PC-9 (cell line): ENCODE results near the gene ZNF530. TPM values are rescaled to one million over a fixed set of nuclear protein-coding genes. Genes with fewer than 3 reads are reported as not detected.
A peak's percentile ranks its signal among the peaks of the same experiment; 100 is the strongest.

Experiments used
- Bru-seq: library from RNA; stranded (reverse); fragments of 400-500 nt; gene quantifications from one replicate; lab custom pipeline; 2021; lab: Mats Ljungman, UMichigan
- BruChase-seq, 2 experiments: library from RNA; stranded (reverse); fragments of 400-500 nt; gene quantifications; one replicate each; lab custom pipeline; 2021; lab: Mats Ljungman, UMichigan
- BruUV-seq: library from RNA; stranded (reverse); fragments of 400-500 nt; replicated peaks from 2 replicates; lab custom pipeline; 2021; lab: Mats Ljungman, UMichigan
- CTCF ChIA-PET: fragments of 300-600 bp; sonication (Branson Sonifier 250); formaldehyde crosslinking; loops from one replicate; lab custom pipeline; 2022; ENCODE audit warnings: antibody characterized with exemption; lab: Charles Lee
- POLR2A ChIA-PET: fragments of 300-600 bp; sonication (Branson Sonifier 250); formaldehyde crosslinking; loops from one replicate; lab custom pipeline; 2022; ENCODE audit warnings: antibody characterized with exemption; ENCODE audit not compliant: unreplicated experiment; lab: Charles Lee
- DNase-seq, 2 experiments: peaks; one replicate each; pipeline versions ENCODE4 v3.0.0 to v3.0.0-alpha.2; 2015 to 2022; ENCODE audit warnings: mixed read lengths in 1 of 2
- H2AFZ ChIP-seq: fragments of 200-600 bp; sonication (generic); 2 replicates; pipeline ENCODE4 v1.8.1; 2017; ENCODE audit warnings: antibody characterized with exemption
- H3F3A ChIP-seq: fragments of 200-600 bp; sonication (generic); 2 replicates; pipeline ENCODE4 v1.8.1; 2017; ENCODE audit warnings: antibody characterized with exemption, mild to moderate bottlenecking, low read depth; ENCODE audit not compliant: insufficient read depth
- H3K27ac ChIP-seq: fragments of 200-600 bp; sonication (generic); 2 replicates; pipeline ENCODE4 v1.6.1; 2016; ENCODE audit warnings: mixed run types
- H3K27me3 ChIP-seq: fragments of 200-600 bp; sonication (generic); 2 replicates; pipeline ENCODE4 v1.6.1; 2016; ENCODE audit warnings: low read depth, mixed run types; ENCODE audit not compliant: insufficient read depth
- H3K36me3 ChIP-seq: fragments of 200-600 bp; sonication (generic); 2 replicates; pipeline ENCODE4 v1.6.1; 2016; ENCODE audit warnings: low read depth, mixed run types
- H3K4me1 ChIP-seq: fragments of 200-600 bp; sonication (generic); replicated peaks from 2 replicates; pipeline ENCODE4 v1.6.1; 2016; ENCODE audit warnings: mixed run types; ENCODE audit not compliant: insufficient read depth
- H3K4me2 ChIP-seq: fragments of 200-600 bp; sonication (generic); 2 replicates; pipeline ENCODE4 v1.6.1; 2017; ENCODE audit warnings: mixed run types
- H3K4me3 ChIP-seq: fragments of 200-600 bp; sonication (generic); 2 replicates; pipeline ENCODE4 v1.6.1; 2016; ENCODE audit warnings: mixed run types
- H3K79me2 ChIP-seq: fragments of 200-600 bp; sonication (generic); 2 replicates; pipeline ENCODE4 v1.6.1; 2017; ENCODE audit warnings: low read depth, mixed run types
- H3K9me2 ChIP-seq: fragments of 200-600 bp; sonication (generic); 2 replicates; pipeline ENCODE4 v1.8.1; 2017; ENCODE audit warnings: mild to moderate bottlenecking; ENCODE audit not compliant: insufficient read depth
- H3K9me3 ChIP-seq: fragments of 200-600 bp; sonication (generic); 2 replicates; pipeline ENCODE4 v1.8.1; 2016; ENCODE audit warnings: low read depth; ENCODE audit not compliant: insufficient read depth
- H4K20me1 ChIP-seq: fragments of 200-600 bp; sonication (generic); 2 replicates; pipeline ENCODE4 v1.8.1; 2017; ENCODE audit not compliant: insufficient read depth
- EZH2 ChIP-seq: fragments of 200-600 bp; sonication (generic); IDR thresholded peaks from 2 replicates; pipeline ENCODE4 v1.8.0; 2017; ENCODE audit warnings: antibody characterized with exemption, low read depth
- intact Hi-C: fragments of 100-400 bp; cut with micrococcal nuclease; formaldehyde crosslinking; loops from one replicate; pipeline ENCODE4 v1.10.0; 2022; ENCODE audit not compliant: unreplicated experiment
- long read RNA-seq: library from polyadenylated mRNA; stranded (forward); transcript quantifications from one replicate; pipeline ENCODE4 v2.0.0, GENCODE V29; 2022
- total RNA-seq: library from RNA; stranded (reverse); gene quantifications from 2 replicates; pipeline ENCODE4 v1.2.3, GENCODE V29; 2021
- TF ChIP-seq, protein P1 (sequence below): fragments of 200-600 bp; sonication (generic); conservative IDR thresholded peaks from 2 replicates; pipeline ENCODE4 v1.6.1; 2017; ENCODE audit warnings: mixed run types, antibody characterized with exemption, mild to moderate bottlenecking, moderate library complexity

The ZNF530 gene
- 9.5 and 10.5 TPM in 2 replicates for total RNA-seq
- percentile 64 among the genes with signal in this experiment for Bru-seq, nascent RNA
- percentile 69 among the genes with signal in this experiment for BruChase-seq, experiment 1, labeled RNA remaining after a 2-hour chase
- percentile 53 among the genes with signal in this experiment for BruChase-seq, experiment 2, labeled RNA remaining after a 6-hour chase
- long read RNA-seq, partial matches to known transcripts, result 0 of 7 reads
- long read RNA-seq, other reads (novel, unspliced or antisense), result 3 of 7 reads

DNA sequence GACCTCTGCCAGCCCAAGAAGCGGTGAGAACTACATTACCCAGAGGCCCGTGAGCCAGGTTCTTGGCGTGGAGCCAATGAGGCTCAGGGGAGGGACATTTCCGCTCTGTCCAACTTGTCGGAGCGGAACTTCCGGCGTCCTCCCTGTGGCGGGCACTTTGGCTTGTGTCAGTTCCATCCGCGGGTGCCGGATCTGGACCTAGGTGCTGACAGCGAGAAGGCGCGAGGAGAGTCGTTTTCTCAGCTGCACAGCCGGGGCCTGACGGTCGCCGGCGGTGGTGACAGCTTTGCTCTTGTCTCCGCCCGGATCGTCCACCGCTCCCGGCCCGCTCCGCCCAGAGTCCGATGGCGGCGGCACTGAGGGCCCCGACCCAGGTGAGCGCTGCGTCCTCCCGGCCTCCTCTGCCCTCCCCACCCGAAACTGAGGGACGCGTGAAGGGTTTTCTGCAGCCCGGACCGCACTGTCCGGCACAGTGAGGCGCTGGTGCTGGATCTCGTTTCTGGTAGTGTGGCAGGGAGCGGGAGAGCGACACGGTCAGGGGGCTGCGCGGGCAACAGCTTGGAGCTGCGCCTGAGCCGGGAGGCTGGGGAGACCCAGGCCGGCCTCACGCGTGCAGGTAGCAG is at the start of gene ZNF530:
ZNF530 (plus strand) TSS at position 125 of the 623 bp plus-strand sequence. CDS start 4,461 bp downstream, outside the sequence.
- Histone ChIP-seq H3K4me2 (peak within 1 kb of the TSS; percentile 96), H3K4me3 (peak within 1 kb of the TSS; percentile 89), H3K27ac (no peak within 1 kb of the TSS), H3K27me3 (0 out of 2 replicates have a peak, but pooled peaks cover 3% of the 10 kb centered on the region), H4K20me1 (no peaks in the 10 kb centered on the region), H3K79me2 (peaks cover 13% of the 10 kb centered on the region), H3K4me1 (0 out of 2 replicates have a peak, but pooled peaks cover 8% of the 10 kb centered on the region), H3F3A (no peaks in the 10 kb centered on the region), H3K9me3 (peaks cover 25% of the 10 kb centered on the region), H3K9me2 (no peaks in the 10 kb centered on the region), H2AFZ (peak within 1 kb of the TSS; percentile 95), H3K36me3 (0 out of 2 replicates have a peak, but pooled peaks cover 7% of the 10 kb centered on the region)
- DNase-seq, result peak; percentile 82 to 91
- POLR2A ChIA-PET, result interaction anchor here (0.6 to 0.7 kb wide), 2 partner anchors 11 to 215 kb away, joined by 3 to 5 read pairs; no protein-coding TSS in a partner anchor
- intact Hi-C loops, result no loop called here
- BruUV-seq, result no TSS peak
- CTCF ChIA-PET, result no interaction called here
- TF ChIP-seq EZH2, result no peak
- TF ChIP-seq, protein P1, sequence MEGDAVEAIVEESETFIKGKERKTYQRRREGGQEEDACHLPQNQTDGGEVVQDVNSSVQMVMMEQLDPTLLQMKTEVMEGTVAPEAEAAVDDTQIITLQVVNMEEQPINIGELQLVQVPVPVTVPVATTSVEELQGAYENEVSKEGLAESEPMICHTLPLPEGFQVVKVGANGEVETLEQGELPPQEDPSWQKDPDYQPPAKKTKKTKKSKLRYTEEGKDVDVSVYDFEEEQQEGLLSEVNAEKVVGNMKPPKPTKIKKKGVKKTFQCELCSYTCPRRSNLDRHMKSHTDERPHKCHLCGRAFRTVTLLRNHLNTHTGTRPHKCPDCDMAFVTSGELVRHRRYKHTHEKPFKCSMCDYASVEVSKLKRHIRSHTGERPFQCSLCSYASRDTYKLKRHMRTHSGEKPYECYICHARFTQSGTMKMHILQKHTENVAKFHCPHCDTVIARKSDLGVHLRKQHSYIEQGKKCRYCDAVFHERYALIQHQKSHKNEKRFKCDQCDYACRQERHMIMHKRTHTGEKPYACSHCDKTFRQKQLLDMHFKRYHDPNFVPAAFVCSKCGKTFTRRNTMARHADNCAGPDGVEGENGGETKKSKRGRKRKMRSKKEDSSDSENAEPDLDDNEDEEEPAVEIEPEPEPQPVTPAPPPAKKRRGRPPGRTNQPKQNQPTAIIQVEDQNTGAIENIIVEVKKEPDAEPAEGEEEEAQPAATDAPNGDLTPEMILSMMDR, result no peak

DNA sequence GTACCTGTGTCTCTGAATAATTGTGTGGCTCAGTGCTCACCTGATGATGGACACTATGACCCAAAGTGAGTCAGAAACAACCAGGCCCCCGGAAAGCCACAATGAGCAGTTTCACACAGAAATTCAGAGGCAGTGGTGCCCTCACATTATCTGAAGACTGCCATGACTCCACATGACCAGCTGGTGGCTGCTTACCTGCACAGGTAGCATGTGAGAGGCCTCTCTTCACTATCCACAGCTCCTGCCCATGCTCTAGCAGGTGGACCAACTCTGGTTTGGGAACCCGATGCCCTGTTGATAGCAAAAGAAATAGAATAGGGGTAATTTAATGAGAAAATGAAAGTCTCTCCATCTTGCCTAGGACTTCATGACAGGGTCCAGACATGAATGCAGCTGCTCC is 47.3 kb upstream of the ZNF530 start:
- Histone ChIP-seq H3K4me2 (no peak overlapping the region), H2AFZ (no peak overlapping the region), H3F3A (peaks cover 4% of the 10 kb centered on the region; the same call in 1 of the 2 replicates), H3K27me3 (no peaks in the 10 kb centered on the region), H3K4me3 (no peak overlapping the region), H3K27ac (no peak overlapping the region), H3K9me2 (no peaks in the 10 kb centered on the region), H4K20me1 (no peaks in the 10 kb centered on the region), H3K36me3 (peaks cover 88% of the 10 kb centered on the region), H3K79me2 (peaks cover 2% of the 10 kb centered on the region; the same call in 1 of the 2 replicates), H3K9me3 (peaks cover 64% of the 10 kb centered on the region), H3K4me1 (no peaks in the 10 kb centered on the region)
- DNase-seq, result no peak
- POLR2A ChIA-PET, result no interaction called here
- no TSS peak for BruUV-seq
- intact Hi-C loops, result no loop called here
- TF ChIP-seq, protein P1, result no peak
- no peak for TF ChIP-seq EZH2
- CTCF ChIA-PET, result no interaction called here

DNA sequence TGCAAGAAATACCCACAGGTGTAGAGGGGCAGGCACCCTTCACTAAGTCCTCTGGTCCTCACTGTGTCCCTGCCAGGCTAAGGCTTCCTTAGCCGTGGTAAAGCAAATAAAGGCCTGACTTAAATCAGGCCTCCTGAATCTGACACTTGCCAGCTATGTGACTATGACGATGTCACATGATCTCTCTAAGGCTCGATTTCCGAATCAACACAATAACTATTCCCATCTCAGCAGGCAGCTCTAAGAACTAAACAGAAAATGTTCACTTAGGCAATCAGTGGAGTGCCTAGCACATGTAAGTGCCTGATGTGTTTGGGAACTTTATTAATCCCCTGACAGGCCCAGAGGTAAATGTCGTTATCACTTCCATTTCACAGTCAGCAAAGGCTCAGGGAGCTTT is 42.0 kb upstream of the ZNF530 start:
- H3K4me2 ChIP-seq, result 0 out of 2 replicates have a peak overlapping the region, but pooled peaks have one; percentile 97
- H3K4me1 ChIP-seq, result peaks cover 13% of the 10 kb centered on the region
- peaks cover 50% of the 10 kb centered on the region for H3K9me3 ChIP-seq
- peaks cover 45% of the 10 kb centered on the region for H3K36me3 ChIP-seq
- CTCF ChIA-PET, result no interaction called here
- POLR2A ChIA-PET, result no interaction called here
- DNase-seq, result no peak
- no peaks in the 10 kb centered on the region for H3K27me3 ChIP-seq
- H3K4me3 ChIP-seq, result peak overlapping the region; percentile 90; the same call in 1 of the 2 replicates
- TF ChIP-seq, protein P1, result no peak
- no peak for TF ChIP-seq EZH2
- BruUV-seq, result no TSS peak
- 0 out of 2 replicates have a peak, but pooled peaks cover 18% of the 10 kb centered on the region for H3F3A ChIP-seq
- H2AFZ ChIP-seq, result no peak overlapping the region
- no peak overlapping the region for H3K27ac ChIP-seq
- H3K79me2 ChIP-seq, result peaks cover 23% of the 10 kb centered on the region
- H4K20me1 ChIP-seq, result no peaks in the 10 kb centered on the region
- intact Hi-C loops, result loop anchor here (2.0 to 5.0 kb wide), 2 partner anchors 31 to 75 kb away; partner anchors contain the start of genes ZNF211 and ZNF549
- no peaks in the 10 kb centered on the region for H3K9me2 ChIP-seq
